HG03575 (cell line): ENCODE results near the gene MUC5B.

Source experiments
- ATAC-seq: cut with Tn5 transposase; IDR thresholded peaks from one replicate; pipeline ENCODE4 v1.9.1; 2021; ENCODE audit not compliant: unreplicated experiment, insufficient number of reproducible peaks, low FRiP score; ENCODE audit errors: extremely low read depth

Gene MUC5B

GRCh38 chr11:1301220-1302000 is 78.5 kb downstream of the MUC5B start:
- no peak for ATAC-seq

- no peak for ATAC-seq
Measured at GRCh38 chr11:1302041-1302460, 79.2 kb downstream of the MUC5B start.

GRCh38 chr11:1302461-1303125 is 79.7 kb downstream of the MUC5B start:
- ATAC-seq, result no peak

GRCh38 chr11:1303126-1303821 is 80.4 kb downstream of the MUC5B start:
- ATAC-seq, result no peak

- ATAC-seq, result no peak
Measured at GRCh38 chr11:1303973-1304372, 81.1 kb downstream of the MUC5B start.

GRCh38 chr11:1304380-1304779 is 81.5 kb downstream of the MUC5B start:
- no peak for ATAC-seq

- ATAC-seq, result no peak
Measured at GRCh38 chr11:1305063-1305495, 82.2 kb downstream of the MUC5B start.

- no peak for ATAC-seq
Measured at GRCh38 chr11:1305501-1306056, 82.7 kb downstream of the MUC5B start.

- ATAC-seq, result no peak
Measured at GRCh38 chr11:1306186-1307162, 83.6 kb downstream of the MUC5B start.

GRCh38 chr11:1307163-1307870 is 84.5 kb downstream of the MUC5B start:
- no peak for ATAC-seq

- ATAC-seq, result no peak
Measured at GRCh38 chr11:1307998-1308742, 85.3 kb downstream of the MUC5B start.

GRCh38 chr11:1308743-1309497 is 86.1 kb downstream of the MUC5B start:
- no peak for ATAC-seq

GRCh38 chr11:1309498-1310317 is 86.8 kb downstream of the MUC5B start, which contains the start of gene TOLLIP:
TOLLIP (minus strand) TSS chr11:1309632; CDS start chr11:1309498, 134 bp downstream.
- ATAC-seq, result no peak

GRCh38 chr11:1310318-1310687 is 87.4 kb downstream of the MUC5B start:
- ATAC-seq, result no peak

GRCh38 chr11:1310772-1311468 is 88.1 kb downstream of the MUC5B start:
- ATAC-seq, result no peak
